Heart left ventricle (tissue), 16 donors: Measurements from ENCODE around the gene ZNF701. TPM values are rescaled to one million over a fixed set of nuclear protein-coding genes. Genes with fewer than 3 reads are reported as not detected.

Experiments used
- ATAC-seq, 4 donors: fragments of 200-7000 bp; cut with Tn5 transposase; one replicate each; pipeline ENCODE4 v1.9.1; 2020 to 2022; ENCODE audit warnings: moderate library complexity in 4 of 4, mild to moderate bottlenecking in 3 of 4, moderate number of reproducible peaks in 1 of 4
- DNase-seq, 5 donors: peaks; one replicate each; pipeline ENCODE4 v3.0.0-alpha.2; 2020
- H3K27ac ChIP-seq, 12 donors: fragments of 200-600 bp; sonication (generic) in 4 of 12; one replicate each; pipeline versions ENCODE4 v1.5.0 to v1.8.0; 2016 to 2022; ENCODE audit warnings: mild to moderate bottlenecking in 2 of 12
- H3K27me3 ChIP-seq, 9 donors: fragments of 200-600 bp; sonication (generic) in 2 of 9; one replicate each; pipeline versions ENCODE4 v1.5.1 to v1.8.0; 2016 to 2022; ENCODE audit warnings: mild to moderate bottlenecking in 3 of 9
- H3K36me3 ChIP-seq, 9 donors: fragments of 200-600 bp; sonication (generic) in 2 of 9; one replicate each; pipeline versions ENCODE4 v1.5.0 to v1.8.0; 2018 to 2022; ENCODE audit warnings: mild to moderate bottlenecking in 2 of 9
- H3K4me1 ChIP-seq, 12 donors: fragments of 200-600 bp; sonication (generic) in 4 of 12; one replicate each; pipeline versions ENCODE4 v1.5.0 to v1.8.0; 2016 to 2022; ENCODE audit warnings: mild to moderate bottlenecking in 3 of 12
- H3K4me3 ChIP-seq, 12 donors: fragments of 200-600 bp; sonication (generic) in 4 of 12; one replicate each; pipeline versions ENCODE4 v1.5.0 to v1.8.0; 2017 to 2022; ENCODE audit warnings: mild to moderate bottlenecking in 9 of 12, moderate library complexity in 4 of 12
- H3K9me3 ChIP-seq, 12 donors: fragments of 200-600 bp; sonication (generic) in 4 of 12; one replicate each; pipeline versions ENCODE4 v1.5.0 to v1.8.0; 2016 to 2022; ENCODE audit warnings: mild to moderate bottlenecking in 1 of 12
- POLR2A ChIP-seq, 2 donors: fragments of 450-650 bp; IDR thresholded peaks; one replicate each; pipeline ENCODE4 v1.6.1; 2017; ENCODE audit warnings: antibody characterized with exemption in 2 of 2, mild to moderate bottlenecking in 2 of 2, moderate library complexity in 2 of 2
- WGBS, 4 donors: extraction: QIAGEN DNeasy Blood & Tissue Kit in 2 of 4; methylation state at CpG; one replicate each; pipeline versions ENCODE4 v1.1.5 to v1.1.7; 2013 to 2018; 5-methylcytosine and 5-hydroxymethylcytosine counted together
- intact Hi-C, 10 donors: fragments of 100-400 bp; cut with DNase I; formaldehyde crosslinking; loops; one replicate each; pipeline versions ENCODE4 v1.11.1 to v1.14.2; 2022
- polyA plus RNA-seq, 2 donors: library from polyadenylated mRNA; stranded (reverse); fragments of 200-250 nt; gene quantifications; one replicate each; pipeline ENCODE4 v1.2.3, GENCODE V29; 2013
- total RNA-seq, 9 donors: library from RNA; depleted of rRNA in 2 of 9; stranded (reverse); fragments of >200 nt in 2 of 9; fragmentation: NEBNext Ultra II Directional in 3 of 9; extraction: Animal tissue kit (Norgen Biotek cat#: 25700) in 3 of 9; gene quantifications; one replicate each; pipeline versions ENCODE4 v1.1.0 to v1.2.4, GENCODE V29; 2016 to 2023
- TF ChIP-seq, protein P1 (sequence below), 12 donors: fragments of 200-600 bp; sonication (generic) in 4 of 12; IDR thresholded peaks; one replicate each; pipeline versions ENCODE4 v1.5.0 to v1.8.0; 2018 to 2022; ENCODE audit warnings: antibody characterized with exemption in 12 of 12, mild to moderate bottlenecking in 5 of 12
- donor health status: ischemic (EF 13 %, LVEDD 7.1; RV severe dilation, severe dysfunction).
- donor health status: healthy with polysubstance abuse.
- donor health status: DM: no; HTN: yes; CAD: no.
- donor health status: DM: no; HTN: no; CAD: no.
- donor health status: ischemic (EF 25% LVEDD 6.9; RV normal size, moderate dysfunction).
- donor health status: ischemic (EF 25% LVEDD 5.7; RV mildly dilated, moderate dysfunction).
- donor health status: healthy.
- donor health status: DM: yes; HTN: yes; CAD: no.
- donor health status: ischemic (EF 35%, LVEDD 5.7; RV mildly dilated, moderate dysfunction).
- donor health status: nonischemic (EF 11% LVEDD 7.7; RV severe dilation, severe dysfunction).
- donor health status: DM: yes; HTN: yes; CAD: no.
- donor health status: PGD.
- donor health status: ischemic (EF 29% LVEDD 5.4; RV normal size, mild dysfunction).
- donor health status: nonischemic (EF 23%, LVEDD 6.1; RV moderate dilation, normal function).

Gene ZNF701
- total and polyA plus RNA-seq, 11 donors: 8.3 to 26.6 (median 15.6) TPM

DNA sequence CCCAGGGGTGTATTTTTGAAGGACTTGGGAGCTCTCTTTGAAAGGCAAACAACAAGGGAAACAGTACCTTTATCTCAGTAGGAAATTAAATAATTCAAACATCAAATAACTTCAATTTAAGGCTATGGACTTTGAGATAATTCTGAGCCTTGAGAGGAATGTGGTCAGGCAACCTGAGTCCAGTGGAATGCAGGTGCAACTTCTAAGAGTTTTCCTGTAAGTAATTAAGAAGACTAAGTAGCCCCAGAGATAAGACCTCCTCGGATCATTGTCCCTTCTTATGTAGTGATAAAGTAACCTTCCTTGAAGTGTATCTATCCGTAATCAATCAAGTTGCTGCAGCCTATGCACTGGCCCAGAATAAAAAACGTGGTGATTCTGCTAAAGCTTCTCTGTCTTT, 29.2 kb downstream of the ZNF701 start:
- Histone ChIP-seq H3K4me3 (no peak overlapping the region), H3K27me3 (no peaks in the 10 kb centered on the region), H3K4me1 (peaks cover 0 to 19% (median 12%) of the 10 kb centered on the region in 12 donors), H3K36me3 (peaks cover 0 to 22% (median 15%) of the 10 kb centered on the region in 9 donors), H3K27ac (no peak overlapping the region), H3K9me3 (peaks cover 0 to 27% (median 0%) of the 10 kb centered on the region in 12 donors)
- TF ChIP-seq, protein P1, sequence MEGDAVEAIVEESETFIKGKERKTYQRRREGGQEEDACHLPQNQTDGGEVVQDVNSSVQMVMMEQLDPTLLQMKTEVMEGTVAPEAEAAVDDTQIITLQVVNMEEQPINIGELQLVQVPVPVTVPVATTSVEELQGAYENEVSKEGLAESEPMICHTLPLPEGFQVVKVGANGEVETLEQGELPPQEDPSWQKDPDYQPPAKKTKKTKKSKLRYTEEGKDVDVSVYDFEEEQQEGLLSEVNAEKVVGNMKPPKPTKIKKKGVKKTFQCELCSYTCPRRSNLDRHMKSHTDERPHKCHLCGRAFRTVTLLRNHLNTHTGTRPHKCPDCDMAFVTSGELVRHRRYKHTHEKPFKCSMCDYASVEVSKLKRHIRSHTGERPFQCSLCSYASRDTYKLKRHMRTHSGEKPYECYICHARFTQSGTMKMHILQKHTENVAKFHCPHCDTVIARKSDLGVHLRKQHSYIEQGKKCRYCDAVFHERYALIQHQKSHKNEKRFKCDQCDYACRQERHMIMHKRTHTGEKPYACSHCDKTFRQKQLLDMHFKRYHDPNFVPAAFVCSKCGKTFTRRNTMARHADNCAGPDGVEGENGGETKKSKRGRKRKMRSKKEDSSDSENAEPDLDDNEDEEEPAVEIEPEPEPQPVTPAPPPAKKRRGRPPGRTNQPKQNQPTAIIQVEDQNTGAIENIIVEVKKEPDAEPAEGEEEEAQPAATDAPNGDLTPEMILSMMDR (IDR thresholded peaks at IDR 0.05): no peak
- TF ChIP-seq POLR2A (IDR thresholded peaks at IDR 0.05): no peak
- no peak for ATAC-seq
- WGBS, 4 donors: 87 to 91% (median 89%) methylated on average over 3 of the region's 3 CpGs
- intact Hi-C loops: no loop called here
- DNase-seq: no peak

DNA sequence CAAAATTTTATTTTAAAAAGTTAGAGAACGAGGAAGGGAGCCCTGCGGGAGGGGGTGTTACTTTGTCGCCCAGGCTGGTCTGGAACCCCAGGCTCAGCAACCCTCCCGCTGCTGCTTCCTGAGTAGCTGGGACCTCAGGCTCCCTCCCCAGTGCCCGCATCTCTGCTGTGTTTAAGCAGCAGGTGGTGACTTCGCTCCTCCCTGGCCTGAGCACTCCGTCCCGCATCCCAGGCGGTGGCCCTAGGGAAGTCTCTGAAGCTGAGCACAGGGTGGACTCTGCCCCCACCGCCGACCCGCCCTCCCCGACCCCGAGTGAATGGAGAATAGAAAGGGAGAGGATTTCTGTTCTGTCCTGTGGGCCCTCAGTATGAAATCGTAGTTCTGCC, 30.5 kb downstream of the ZNF701 start:
- ATAC-seq (peak; percentile 18 to 34 (median 23)), DNase-seq (peak in 4 of 5 donors; percentile 24 to 64 (median 34))
- WGBS, 4 donors: 1 to 4% (median 2%) methylated on average over 4 to 15 of the region's 15 CpGs
- no peak for TF ChIP-seq POLR2A (IDR thresholded peaks at IDR 0.05)
- TF ChIP-seq, protein P1 (IDR thresholded peaks at IDR 0.05): no peak
- Histone ChIP-seq H3K4me3 (peak overlapping the region; percentile 43 to 80 (median 68)), H3K27ac (peak overlapping the region in 10 of 12 donors; percentile 28 to 74 (median 67)), H3K4me1 (peaks cover 0 to 19% (median 12%) of the 10 kb centered on the region in 12 donors), H3K27me3 (no peaks in the 10 kb centered on the region), H3K9me3 (peaks cover 0 to 23% (median 0%) of the 10 kb centered on the region in 12 donors), H3K36me3 (peaks cover 0 to 17% (median 11%) of the 10 kb centered on the region in 9 donors)
- intact Hi-C loops: loop anchor here in 4 of 10 donors (2.0 to 5.0 kb wide), 5 partner anchors 37 to 137 kb away; partner anchors contain the start of genes ZNF808 (in 2 of the 4), ZNF83 (in 2 of the 4) and ZNF611 (in 1 of the 4)

DNA sequence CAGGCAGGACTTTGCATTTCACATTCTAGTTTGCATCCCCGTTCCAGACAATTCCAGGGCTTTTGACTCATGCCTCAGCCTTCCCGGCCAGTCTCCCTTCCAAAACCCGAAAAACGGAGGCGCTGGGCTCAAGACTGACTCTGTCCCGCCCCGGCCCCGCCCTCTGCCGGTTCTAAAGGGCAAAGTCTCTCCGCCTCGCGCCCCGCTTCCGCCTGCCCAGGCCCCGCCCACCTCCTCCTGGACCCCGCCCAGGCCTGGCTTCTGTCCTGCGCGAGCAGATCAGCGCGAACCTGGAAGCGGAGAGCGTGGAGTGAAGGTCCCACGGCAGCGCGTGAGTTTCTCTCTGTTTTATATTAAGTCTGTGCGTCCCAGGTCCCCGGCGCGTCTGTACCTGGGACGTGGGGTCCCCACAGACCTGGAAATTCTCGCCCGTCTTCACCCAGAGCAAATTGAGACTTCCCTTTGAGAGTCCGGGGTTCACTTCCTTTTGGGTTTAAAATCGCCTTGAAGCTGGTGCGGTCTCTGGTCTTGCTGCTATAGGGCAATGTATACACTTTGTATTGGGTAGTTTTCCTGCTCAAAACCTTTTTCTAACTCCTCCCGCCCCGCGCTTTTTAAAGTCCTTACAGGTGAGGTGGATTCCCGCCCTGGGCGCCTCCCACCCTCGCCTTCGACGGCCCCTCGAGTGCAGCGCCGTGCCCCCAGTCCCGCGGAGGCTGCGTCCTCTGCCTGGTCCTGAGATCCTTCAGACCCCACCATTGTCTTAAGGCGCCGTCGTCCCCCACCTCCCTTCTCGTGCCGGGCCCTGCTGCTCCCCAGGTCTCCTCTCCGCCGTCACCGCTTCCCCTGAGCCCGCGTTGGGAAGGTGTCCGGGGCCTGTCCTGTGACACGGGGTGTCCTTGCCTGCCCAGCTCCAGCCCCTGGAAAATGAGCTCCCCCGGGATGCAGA, 31.2 kb downstream of the ZNF701 start:
- ATAC-seq (peak; percentile 95 to 99 (median 99)), DNase-seq (peak; percentile 94 to 97 (median 95))
- H3K4me3 ChIP-seq: peak overlapping the region; percentile 43 to 80 (median 68)
- peaks cover 0 to 24% (median 0%) of the 10 kb centered on the region in 12 donors for H3K9me3 ChIP-seq
- no peaks in the 10 kb centered on the region for H3K27me3 ChIP-seq
- H3K27ac ChIP-seq: peak overlapping the region in 11 of 12 donors; percentile 32 to 74 (median 66)
- TF ChIP-seq POLR2A (IDR thresholded peaks at IDR 0.05): peak in 1 of 2 donors; percentile 25
- TF ChIP-seq, protein P1 (IDR thresholded peaks at IDR 0.05): peak in 11 of 12 donors; percentile 24 to 65 (median 46)
- H3K4me1 ChIP-seq: peaks cover 0 to 19% (median 12%) of the 10 kb centered on the region in 12 donors
- peaks cover 0 to 11% (median 5%) of the 10 kb centered on the region in 9 donors for H3K36me3 ChIP-seq
- 0 to 1% (median 1%) methylated on average over 46 to 62 of the region's 62 CpGs for WGBS, 4 donors
- intact Hi-C loops: loop anchor here in 4 of 10 donors (2.0 to 5.0 kb wide), 5 partner anchors 36 to 136 kb away; partner anchors contain the start of genes ZNF808 (in 2 of the 4), ZNF83 (in 2 of the 4) and ZNF611 (in 1 of the 4)
